Hepatocyte (in vitro differentiated cells): Measurements from ENCODE around the gene PSD.

Experiments
- CTCF ChIP-seq: fragments of 200-600 bp; sonication (generic); IDR thresholded peaks from 2 replicates; pipeline ENCODE4 v1.5.1; 2016; ENCODE audit warnings: antibody characterized with exemption, mild to moderate bottlenecking; ENCODE audit not compliant: poor library complexity
- EZH2 ChIP-seq: fragments of 200-600 bp; sonication (generic); IDR thresholded peaks from 2 replicates; pipeline ENCODE4 v1.6.1; 2016; ENCODE audit warnings: antibody characterized with exemption, mild to moderate bottlenecking, borderline replicate concordance
- EZH2phosphoT487 ChIP-seq: fragments of 200-600 bp; sonication (generic); IDR thresholded peaks from one replicate; pipeline ENCODE4 v1.6.1; 2018; ENCODE audit warnings: antibody characterized with exemption, mild to moderate bottlenecking, low read depth, moderate library complexity; ENCODE audit not compliant: unreplicated experiment, severe bottlenecking

GRCh38 chr10:102399217-102400021 is 19.2 kb downstream of the PSD start:
- TF ChIP-seq CTCF (peak; percentile 98), EZH2 (no peak), EZH2phosphoT487 (no peak)
